BJ (cell line): ENCODE data around the gene TEKT5. TPM values are rescaled to one million over a fixed set of nuclear protein-coding genes. Genes with fewer than 3 reads are reported as not detected.
"Not testable (repeated sequence)": the region's sequence is repeated elsewhere in the genome, so short reads cannot be mapped to it uniquely, and the experiment has no call there.

Source experiments
- CTCF ChIA-PET: fragments of 350-600 bp; formaldehyde crosslinking; extraction: SDS; loops from one replicate; lab custom pipeline; 2021; ENCODE audit warnings: antibody characterized with exemption, inconsistent platforms; lab: Yijun Ruan, JAX
- POLR2A ChIA-PET: fragments of 300-600 bp; sonication (Branson Sonifier 250); formaldehyde crosslinking; extraction: SDS; loops from one replicate; lab custom pipeline; 2021; ENCODE audit warnings: antibody characterized with exemption; lab: Charles Lee
- DNase-seq: peaks from one replicate; pipeline ENCODE4 v3.0.0-alpha.2; 2011; ENCODE audit warnings: low read depth
- H3K27me3 ChIP-seq: 2 replicates; pipeline ENCODE4 v1.6.0; 2011; ENCODE audit warnings: low read length; ENCODE audit not compliant: control insufficient read depth, insufficient read depth
- H3K36me3 ChIP-seq: 2 replicates; pipeline ENCODE4 v1.5.1; 2011; ENCODE audit warnings: low read length; ENCODE audit not compliant: control insufficient read depth, insufficient read depth
- H3K4me3 ChIP-seq: 2 replicates; pipeline ENCODE4 v1.5.1; 2011; ENCODE audit warnings: low read depth, mild to moderate bottlenecking, control low read depth, low read length
- CTCF ChIP-seq: IDR thresholded peaks from 2 replicates; pipeline ENCODE4 v1.5.1; 2011; ENCODE audit warnings: low read depth, mild to moderate bottlenecking, control low read depth, inconsistent platforms, low read length, moderate library complexity; ENCODE audit not compliant: insufficient read depth
- polyA plus RNA-seq: library from polyadenylated mRNA; depleted of rRNA; stranded (reverse); fragments of >200 nt; gene quantifications from 2 replicates; pipeline ENCODE4 v1.2.3, GENCODE V29; 2011

The TEKT5 gene
- polyA plus RNA-seq, 1 experiment, result not detected

- DNase-seq, result no peak
- Histone ChIP-seq H3K36me3 (no peaks in the 10 kb centered on the region), H3K4me3 (no peak overlapping the region), H3K27me3 (peaks cover 2% of the 10 kb centered on the region; the same call in 1 of the 2 replicates)
- TF ChIP-seq CTCF, result no peak
- POLR2A ChIA-PET, result no interaction called here
- CTCF ChIA-PET, result no interaction called here
Observed at GRCh38 chr16:10657925-10658324, 36.8 kb downstream of the TEKT5 start.

GRCh38 chr16:10656618-10657017, 38.1 kb downstream of the TEKT5 start:
- DNase-seq, result no peak
- no peak overlapping the region for H3K4me3 ChIP-seq
- no peak for TF ChIP-seq CTCF
- POLR2A ChIA-PET, result no interaction called here
- no peaks in the 10 kb centered on the region for H3K36me3 ChIP-seq
- CTCF ChIA-PET, result no interaction called here
- H3K27me3 ChIP-seq, result peaks cover 2% of the 10 kb centered on the region; the same call in 1 of the 2 replicates

GRCh38 chr16:10655415-10655977, 39.2 kb downstream of the TEKT5 start:
- Histone ChIP-seq H3K4me3 (no peak overlapping the region), H3K36me3 (no peaks in the 10 kb centered on the region), H3K27me3 (no peaks in the 10 kb centered on the region)
- ChIA-PET POLR2A (no interaction called here), CTCF (no interaction called here)
- no peak for TF ChIP-seq CTCF
- DNase-seq, result no peak

GRCh38 chr16:10654592-10655414, 39.9 kb downstream of the TEKT5 start:
- H3K27me3 ChIP-seq, result no peaks in the 10 kb centered on the region
- POLR2A ChIA-PET, result no interaction called here
- DNase-seq, result no peak
- H3K36me3 ChIP-seq, result no peaks in the 10 kb centered on the region
- no peak for TF ChIP-seq CTCF
- H3K4me3 ChIP-seq, result no peak overlapping the region
- CTCF ChIA-PET, result no interaction called here

- DNase-seq, result no peak
- no peak overlapping the region for H3K4me3 ChIP-seq
- POLR2A ChIA-PET, result no interaction called here
- no peaks in the 10 kb centered on the region for H3K36me3 ChIP-seq
- CTCF ChIA-PET, result no interaction called here
- H3K27me3 ChIP-seq, result no peaks in the 10 kb centered on the region
- no peak for TF ChIP-seq CTCF
Observed at GRCh38 chr16:10652730-10653590, 41.8 kb downstream of the TEKT5 start.

GRCh38 chr16:10649098-10649497, 45.6 kb downstream of the TEKT5 start:
- H3K27me3 ChIP-seq, H3K4me3 ChIP-seq, DNase-seq, H3K36me3 ChIP-seq, POLR2A ChIA-PET, CTCF ChIA-PET: not testable (repeated sequence)
